Stimulated activated CD4-positive, alpha-beta T cell treated with anti-CD3 and anti-CD28 coated beads, Interleukin-4, amount 100 ng/mL, for 48 hours (primary cell): ENCODE data around the gene SHROOM3.

Source experiments
- DNase-seq, 2 donors: peaks; one replicate each; pipeline ENCODE4 v3.0.0-alpha.2; 2020; ENCODE audit warnings: low read depth in 2 of 2

SHROOM3 gene

GRCh38 chr4:76624931-76625715 is 190.1 kb downstream of the SHROOM3 start:
- no peak for DNase-seq

GRCh38 chr4:76626686-76627465 is 191.8 kb downstream of the SHROOM3 start:
- DNase-seq = no peak

- DNase-seq = no peak
Observed at GRCh38 chr4:76628251-76628650, 193.2 kb downstream of the SHROOM3 start.

- DNase-seq = no peak
Observed at GRCh38 chr4:76630741-76631140, 195.7 kb downstream of the SHROOM3 start.

- no peak for DNase-seq
Observed at GRCh38 chr4:76634220-76634619, 199.2 kb downstream of the SHROOM3 start.

GRCh38 chr4:76637712-76638361 is 202.8 kb downstream of the SHROOM3 start:
- no peak for DNase-seq

GRCh38 chr4:76639288-76639687 is 204.3 kb downstream of the SHROOM3 start:
- DNase-seq = no peak

- DNase-seq = no peak
Observed at GRCh38 chr4:76640353-76640910, 205.4 kb downstream of the SHROOM3 start.

- DNase-seq = no peak
Observed at GRCh38 chr4:76641351-76641750, 206.3 kb downstream of the SHROOM3 start.

- DNase-seq = no peak
Observed at GRCh38 chr4:76641758-76642157, 206.7 kb downstream of the SHROOM3 start.

- DNase-seq = no peak
Observed at GRCh38 chr4:76644831-76645485, 209.9 kb downstream of the SHROOM3 start.

GRCh38 chr4:76649086-76649485 is 214.1 kb downstream of the SHROOM3 start:
- no peak for DNase-seq

GRCh38 chr4:76651616-76652015 is 216.6 kb downstream of the SHROOM3 start:
- no peak for DNase-seq

- no peak for DNase-seq
Observed at GRCh38 chr4:76652389-76652788, 217.4 kb downstream of the SHROOM3 start.

- DNase-seq = no peak
Observed at GRCh38 chr4:76654084-76654483, 219.1 kb downstream of the SHROOM3 start.

- no peak for DNase-seq
Observed at GRCh38 chr4:76654791-76655190, 219.8 kb downstream of the SHROOM3 start.

- DNase-seq = no peak
Observed at GRCh38 chr4:76655566-76656479, 220.8 kb downstream of the SHROOM3 start.

GRCh38 chr4:76657443-76657842 is 222.4 kb downstream of the SHROOM3 start:
- no peak for DNase-seq

GRCh38 chr4:76658231-76659102 is 223.4 kb downstream of the SHROOM3 start:
- DNase-seq = no peak

- DNase-seq = no peak
Observed at GRCh38 chr4:76659103-76659490, 224.1 kb downstream of the SHROOM3 start.
